ENCODE data around the gene IPO8. TPM values are rescaled to one million over a fixed set of nuclear protein-coding genes. Genes with fewer than 3 reads are reported as not detected.
"Not testable (repeated sequence)": the region's sequence is repeated elsewhere in the genome, so short reads cannot be mapped to it uniquely, and the experiment has no call there.

The IPO8 gene
- total and polyA plus RNA-seq, 2 donors = 16.5 to 17.0 TPM

- Histone ChIP-seq H3K4me3 (ENCODE audit: low read length in 2 of 2) (no peak overlapping the region), H3K36me3 (ENCODE audit: control insufficient read depth in 2 of 2, insufficient read depth in 2 of 2, low read length in 1 of 2) (no peaks in the 10 kb centered on the region), H3K4me1 (ENCODE audit: control insufficient read depth in 2 of 2, insufficient read depth in 2 of 2, low read length in 2 of 2) (no peaks in the 10 kb centered on the region), H3K27me3 (ENCODE audit: control insufficient read depth in 2 of 2, insufficient read depth in 1 of 2, low read length in 1 of 2) (no peaks in the 10 kb centered on the region), H3K27ac (ENCODE audit: low read depth in 1 of 2, low read length in 1 of 2) (no peak overlapping the region), H3K9me3 (ENCODE audit: control insufficient read depth in 2 of 2, insufficient read depth in 1 of 2, low read length in 1 of 2) (no peaks in the 10 kb centered on the region)
- DNase-seq (ENCODE audit: low read depth in 6 of 9, low spot score in 9 of 9) = no peak
- 96% methylated on average over 6 of the region's 6 CpGs for WGBS
These were observed 71.7 kb downstream of the IPO8 start for GRCh38 chr12:30624009-30624408.

- no peak overlapping the region for H3K27ac ChIP-seq (ENCODE audit: low read depth in 1 of 2, low read length in 1 of 2)
- 99% methylated on average over 1 of the region's 1 CpG for WGBS
- H3K36me3 ChIP-seq (ENCODE audit: control insufficient read depth in 2 of 2, insufficient read depth in 2 of 2, low read length in 1 of 2) = no peaks in the 10 kb centered on the region
- no peak for DNase-seq (ENCODE audit: low read depth in 6 of 9, low spot score in 9 of 9)
- no peaks in the 10 kb centered on the region for H3K9me3 ChIP-seq (ENCODE audit: control insufficient read depth in 2 of 2, insufficient read depth in 1 of 2, low read length in 1 of 2)
- no peaks in the 10 kb centered on the region for H3K27me3 ChIP-seq (ENCODE audit: control insufficient read depth in 2 of 2, insufficient read depth in 1 of 2, low read length in 1 of 2)
- H3K4me3 ChIP-seq (ENCODE audit: low read length in 2 of 2) = no peak overlapping the region
- H3K4me1 ChIP-seq (ENCODE audit: control insufficient read depth in 2 of 2, insufficient read depth in 2 of 2, low read length in 2 of 2) = no peaks in the 10 kb centered on the region
These were observed 73.2 kb downstream of the IPO8 start for GRCh38 chr12:30622509-30622908.

GRCh38 chr12:30621663-30622241 is 73.9 kb downstream of the IPO8 start:
- WGBS = 98% methylated on average over 4 of the region's 4 CpGs
- H3K27me3 ChIP-seq (ENCODE audit: control insufficient read depth in 2 of 2, insufficient read depth in 1 of 2, low read length in 1 of 2); H3K4me1 ChIP-seq (ENCODE audit: control insufficient read depth in 2 of 2, insufficient read depth in 2 of 2, low read length in 2 of 2); H3K36me3 ChIP-seq (ENCODE audit: control insufficient read depth in 2 of 2, insufficient read depth in 2 of 2, low read length in 1 of 2); DNase-seq (ENCODE audit: low read depth in 6 of 9, low spot score in 9 of 9); H3K4me3 ChIP-seq (ENCODE audit: low read length in 2 of 2); H3K9me3 ChIP-seq (ENCODE audit: control insufficient read depth in 2 of 2, insufficient read depth in 1 of 2, low read length in 1 of 2); H3K27ac ChIP-seq (ENCODE audit: low read depth in 1 of 2, low read length in 1 of 2): not testable (repeated sequence)

GRCh38 chr12:30617346-30618016 is 78.2 kb downstream of the IPO8 start:
- Histone ChIP-seq H3K27ac (ENCODE audit: low read depth in 1 of 2, low read length in 1 of 2) (no peak overlapping the region), H3K27me3 (ENCODE audit: control insufficient read depth in 2 of 2, insufficient read depth in 1 of 2, low read length in 1 of 2) (no peaks in the 10 kb centered on the region), H3K4me3 (ENCODE audit: low read length in 2 of 2) (no peak overlapping the region), H3K36me3 (ENCODE audit: control insufficient read depth in 2 of 2, insufficient read depth in 2 of 2, low read length in 1 of 2) (no peaks in the 10 kb centered on the region), H3K9me3 (ENCODE audit: control insufficient read depth in 2 of 2, insufficient read depth in 1 of 2, low read length in 1 of 2) (no peaks in the 10 kb centered on the region), H3K4me1 (ENCODE audit: control insufficient read depth in 2 of 2, insufficient read depth in 2 of 2, low read length in 2 of 2) (peaks cover 2 to 6% of the 10 kb centered on the region in 2 donors)
- no peak for DNase-seq (ENCODE audit: low read depth in 6 of 9, low spot score in 9 of 9)
- 97% methylated on average over 5 of the region's 5 CpGs for WGBS

- Histone ChIP-seq H3K27me3 (ENCODE audit: control insufficient read depth in 2 of 2, insufficient read depth in 1 of 2, low read length in 1 of 2) (no peaks in the 10 kb centered on the region), H3K27ac (ENCODE audit: low read depth in 1 of 2, low read length in 1 of 2) (no peak overlapping the region)
These were observed 81.6 kb downstream of the IPO8 start for GRCh38 chr12:30614031-30614430.

GRCh38 chr12:30613119-30613830 is 82.4 kb downstream of the IPO8 start:
- DNase-seq (ENCODE audit: low read depth in 6 of 9, low spot score in 9 of 9) = no peak
- no peaks in the 10 kb centered on the region for H3K9me3 ChIP-seq (ENCODE audit: control insufficient read depth in 2 of 2, insufficient read depth in 1 of 2, low read length in 1 of 2)
- H3K4me1 ChIP-seq (ENCODE audit: control insufficient read depth in 2 of 2, insufficient read depth in 2 of 2, low read length in 2 of 2) = peaks cover 2 to 6% of the 10 kb centered on the region in 2 donors
- WGBS = 52% methylated on average over 2 of the region's 2 CpGs
- H3K27me3 ChIP-seq (ENCODE audit: control insufficient read depth in 2 of 2, insufficient read depth in 1 of 2, low read length in 1 of 2) = no peaks in the 10 kb centered on the region
- no peak overlapping the region for H3K4me3 ChIP-seq (ENCODE audit: low read length in 2 of 2)
- no peak overlapping the region for H3K27ac ChIP-seq (ENCODE audit: low read depth in 1 of 2, low read length in 1 of 2)
- no peaks in the 10 kb centered on the region for H3K36me3 ChIP-seq (ENCODE audit: control insufficient read depth in 2 of 2, insufficient read depth in 2 of 2, low read length in 1 of 2)

More at GRCh38 chr12:30614031-30614430, 81.6 kb downstream of the IPO8 start:
- DNase-seq (ENCODE audit: low read depth in 6 of 9, low spot score in 9 of 9) = no peak
- no peaks in the 10 kb centered on the region for H3K36me3 ChIP-seq (ENCODE audit: control insufficient read depth in 2 of 2, insufficient read depth in 2 of 2, low read length in 1 of 2)
- H3K4me1 ChIP-seq (ENCODE audit: control insufficient read depth in 2 of 2, insufficient read depth in 2 of 2, low read length in 2 of 2) = peaks cover 2 to 6% of the 10 kb centered on the region in 2 donors
- H3K9me3 ChIP-seq (ENCODE audit: control insufficient read depth in 2 of 2, insufficient read depth in 1 of 2, low read length in 1 of 2) = no peaks in the 10 kb centered on the region
- no peak overlapping the region for H3K4me3 ChIP-seq (ENCODE audit: low read length in 2 of 2)

- H3K27ac ChIP-seq (ENCODE audit: low read depth in 1 of 2, low read length in 1 of 2) = no peak overlapping the region
- H3K4me1 ChIP-seq (ENCODE audit: control insufficient read depth in 2 of 2, insufficient read depth in 2 of 2, low read length in 2 of 2) = peaks cover 2 to 6% of the 10 kb centered on the region in 2 donors
- H3K27me3 ChIP-seq (ENCODE audit: control insufficient read depth in 2 of 2, insufficient read depth in 1 of 2, low read length in 1 of 2) = no peaks in the 10 kb centered on the region
- H3K9me3 ChIP-seq (ENCODE audit: control insufficient read depth in 2 of 2, insufficient read depth in 1 of 2, low read length in 1 of 2) = no peaks in the 10 kb centered on the region
- H3K36me3 ChIP-seq (ENCODE audit: control insufficient read depth in 2 of 2, insufficient read depth in 2 of 2, low read length in 1 of 2) = no peaks in the 10 kb centered on the region
- 91% methylated on average over 1 of the region's 1 CpG for WGBS
- no peak overlapping the region for H3K4me3 ChIP-seq (ENCODE audit: low read length in 2 of 2)
- no peak for DNase-seq (ENCODE audit: low read depth in 6 of 9, low spot score in 9 of 9)
These were observed 85.0 kb downstream of the IPO8 start for GRCh38 chr12:30610718-30611117.

- not testable (repeated sequence) for H3K4me1 ChIP-seq (ENCODE audit: control insufficient read depth in 2 of 2, insufficient read depth in 2 of 2, low read length in 2 of 2); H3K4me3 ChIP-seq (ENCODE audit: low read length in 2 of 2); H3K36me3 ChIP-seq (ENCODE audit: control insufficient read depth in 2 of 2, insufficient read depth in 2 of 2, low read length in 1 of 2); H3K9me3 ChIP-seq (ENCODE audit: control insufficient read depth in 2 of 2, insufficient read depth in 1 of 2, low read length in 1 of 2); H3K27me3 ChIP-seq (ENCODE audit: control insufficient read depth in 2 of 2, insufficient read depth in 1 of 2, low read length in 1 of 2); DNase-seq (ENCODE audit: low read depth in 6 of 9, low spot score in 9 of 9); H3K27ac ChIP-seq (ENCODE audit: low read depth in 1 of 2, low read length in 1 of 2)
These were observed 85.8 kb downstream of the IPO8 start for GRCh38 chr12:30609819-30610218.

- not testable (repeated sequence) for H3K36me3 ChIP-seq (ENCODE audit: control insufficient read depth in 2 of 2, insufficient read depth in 2 of 2, low read length in 1 of 2); H3K9me3 ChIP-seq (ENCODE audit: control insufficient read depth in 2 of 2, insufficient read depth in 1 of 2, low read length in 1 of 2); H3K27me3 ChIP-seq (ENCODE audit: control insufficient read depth in 2 of 2, insufficient read depth in 1 of 2, low read length in 1 of 2); DNase-seq (ENCODE audit: low read depth in 6 of 9, low spot score in 9 of 9); H3K4me3 ChIP-seq (ENCODE audit: low read length in 2 of 2); H3K4me1 ChIP-seq (ENCODE audit: control insufficient read depth in 2 of 2, insufficient read depth in 2 of 2, low read length in 2 of 2); H3K27ac ChIP-seq (ENCODE audit: low read depth in 1 of 2, low read length in 1 of 2)
- WGBS = 73% methylated on average over 6 of the region's 6 CpGs
These were observed 91.4 kb downstream of the IPO8 start for GRCh38 chr12:30604302-30604701.
